Activated CD8-positive, alpha-beta memory T cell treated with anti-CD3 and anti-CD28 coated beads, Interleukin-2, amount 50 U/mL, for 24 hours (primary cell): ENCODE results near the gene HELZ.
"Not testable (repeated sequence)": the region's sequence is repeated elsewhere in the genome, so short reads cannot be mapped to it uniquely, and the experiment has no call there.

Experiments used
- DNase-seq: peaks from one replicate; pipeline ENCODE4 v3.0.0-alpha.2; 2020; ENCODE audit errors: extremely low read depth

The HELZ gene

GRCh38 chr17:67245073-67245693, at the start of gene HELZ:
TSS of gene HELZ (minus strand) at chr17:67245196. CDS start at chr17:67218804, 26,392 bp downstream.
- DNase-seq: peak; percentile 39

GRCh38 chr17:67293251-67294203, 48.5 kb upstream of the HELZ start:
- peak; percentile 12 for DNase-seq

- no peak for DNase-seq
These were observed 45.8 kb upstream of the HELZ start for GRCh38 chr17:67290711-67291291.

GRCh38 chr17:67290244-67290643, 45.2 kb upstream of the HELZ start:
- no peak for DNase-seq

GRCh38 chr17:67289181-67289876, 44.3 kb upstream of the HELZ start:
- DNase-seq: no peak

GRCh38 chr17:67286826-67287225, 41.8 kb upstream of the HELZ start:
- not testable (repeated sequence) for DNase-seq

- DNase-seq: no peak
These were observed 40.4 kb upstream of the HELZ start for GRCh38 chr17:67285360-67285759.

GRCh38 chr17:67283731-67284516, 38.9 kb upstream of the HELZ start:
- DNase-seq: no peak

GRCh38 chr17:67281743-67282142, 36.7 kb upstream of the HELZ start:
- no peak for DNase-seq

- DNase-seq: no peak
These were observed 36.1 kb upstream of the HELZ start for GRCh38 chr17:67281053-67281452.

GRCh38 chr17:67280279-67280678, 35.3 kb upstream of the HELZ start:
- DNase-seq: no peak

GRCh38 chr17:67279115-67279514, 34.1 kb upstream of the HELZ start:
- no peak for DNase-seq

- no peak for DNase-seq
These were observed 33.4 kb upstream of the HELZ start for GRCh38 chr17:67278363-67278762.

- no peak for DNase-seq
These were observed 31.1 kb upstream of the HELZ start for GRCh38 chr17:67276075-67276474.

GRCh38 chr17:67274466-67274865, 29.5 kb upstream of the HELZ start:
- no peak for DNase-seq

- no peak for DNase-seq
These were observed 28.9 kb upstream of the HELZ start for GRCh38 chr17:67273900-67274299.

- no peak for DNase-seq
These were observed 27.5 kb upstream of the HELZ start for GRCh38 chr17:67272312-67273047.

GRCh38 chr17:67271187-67271586, 26.2 kb upstream of the HELZ start:
- DNase-seq: not testable (repeated sequence)

- DNase-seq: no peak
These were observed 25.4 kb upstream of the HELZ start for GRCh38 chr17:67270416-67270815.

- DNase-seq: no peak
These were observed 21.5 kb upstream of the HELZ start for GRCh38 chr17:67266496-67266895.
